Transverse colon (tissue), 4 donors: ENCODE measurements around the gene FRRS1. TPM values are rescaled to one million over a fixed set of nuclear protein-coding genes. Genes with fewer than 3 reads are reported as not detected.

Experiments used
- DNase-seq: peaks from one replicate; pipeline ENCODE4 v3.0.0-alpha.2; 2019
- H3K27ac ChIP-seq, 4 donors: fragments of 200-600 bp; sonication (generic); 2 replicates each; pipeline ENCODE4 v1.5.1; 2016 to 2018; ENCODE audit warnings: inconsistent platforms in 4 of 4
- H3K27me3 ChIP-seq: fragments of 200-600 bp; sonication (generic); 2 replicates; pipeline ENCODE4 v1.5.1; 2017; ENCODE audit warnings: inconsistent platforms
- H3K36me3 ChIP-seq, 4 donors: fragments of 200-600 bp; sonication (generic); 2 replicates each; pipeline ENCODE4 v1.5.1; 2017 to 2019; ENCODE audit warnings: inconsistent platforms in 4 of 4
- H3K4me1 ChIP-seq, 4 donors: fragments of 200-600 bp; sonication (generic); 2 replicates each; pipeline ENCODE4 v1.5.1; 2017 to 2020; ENCODE audit warnings: inconsistent platforms in 4 of 4
- H3K4me3 ChIP-seq, 4 donors: fragments of 200-600 bp; sonication (generic); 1 replicate in 1 of 4; 2 replicates in 3 of 4; pipeline versions ENCODE4 v1.5.1 to v1.6.1; 2017 to 2019; ENCODE audit warnings: inconsistent platforms in 4 of 4
- H3K9me3 ChIP-seq, 2 donors: fragments of 200-600 bp; sonication (generic); 2 replicates each; pipeline ENCODE4 v1.5.1; 2017 to 2019; ENCODE audit warnings: inconsistent platforms in 2 of 2
- EP300 ChIP-seq: sonication (generic); formaldehyde crosslinking; IDR thresholded peaks from one replicate; pipeline ENCODE4 v1.6.1; 2017; ENCODE audit warnings: antibody characterized with exemption, low read depth
- POLR2A ChIP-seq: fragments of 450-650 bp; IDR thresholded peaks from one replicate; pipeline ENCODE4 v1.6.1; 2016; ENCODE audit warnings: antibody characterized with exemption, mild to moderate bottlenecking, moderate library complexity
- POLR2AphosphoS5 ChIP-seq, 3 donors: sonication (generic); formaldehyde crosslinking; IDR thresholded peaks; one replicate each; pipeline ENCODE4 v1.6.1; 2016; ENCODE audit warnings: antibody characterized with exemption in 3 of 3
- WGBS, 2 donors: methylation state at CpG; one replicate each; pipeline ENCODE4 v1.1.5; 2018; ENCODE audit warnings: low coverage in 1 of 2; 5-methylcytosine and 5-hydroxymethylcytosine counted together
- in situ Hi-C, 4 donors: fragments of 200-750 bp; cut with MboI; loops; one replicate each; pipeline versions ENCODE4 v1.15.0 to v1.15.1; 2017; ENCODE audit warnings: low sequenced_read_pairs in 3 of 4, low pct_ligation_motif_present in 1 of 4, low pct_unique_long_range_greater_than_20kb in 1 of 4
- intact Hi-C: fragments of 100-400 bp; cut with DNase I; formaldehyde crosslinking; loops from one replicate; pipeline ENCODE4 v1.15.1; 2023; ENCODE audit warnings: low total_unique reads
- total RNA-seq, 4 donors: library from RNA; depleted of rRNA; stranded (reverse); fragments of >200 nt; gene quantifications; one replicate each; pipeline ENCODE4 v1.1.0, GENCODE V29; 2016
- TF ChIP-seq, protein P1 (sequence below), 5 experiments: fragments of 200-600 bp in 3 of 5; fragments of 450-650 bp in 2 of 5; sonication (generic) in 3 of 5; IDR thresholded peaks; 1 replicate in 2 of 5; 2 replicates in 3 of 5; pipeline ENCODE4 v1.5.1; 2016 to 2017; ENCODE audit warnings: antibody characterized with exemption in 5 of 5, inconsistent platforms in 3 of 5, mild to moderate bottlenecking in 2 of 5, moderate library complexity in 1 of 5

Gene FRRS1
- total RNA-seq, 4 donors from 2014 or later, result 3.0 to 32.4 (median 18.9) TPM

DNA sequence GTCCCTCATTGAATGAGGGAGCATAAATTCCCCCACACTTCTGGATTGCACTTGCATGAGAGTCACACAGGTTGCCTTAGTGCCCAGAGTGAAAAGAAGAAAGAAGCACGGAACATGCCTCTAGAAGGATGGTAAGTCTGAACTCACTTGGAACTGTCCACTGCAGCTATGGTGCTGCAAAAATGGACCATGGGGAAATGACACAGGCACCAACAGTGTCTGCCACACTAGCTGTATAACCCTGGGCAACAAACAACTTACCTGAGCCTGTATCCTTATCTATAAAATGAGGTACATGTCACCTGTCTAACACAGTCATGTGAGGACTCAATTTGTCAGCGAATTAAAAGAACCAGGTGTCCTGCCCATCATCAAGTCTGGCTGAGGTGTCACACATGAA, 69.8 kb downstream of the FRRS1 start:
- no peak for DNase-seq
- TF ChIP-seq EP300, result no peak
- H3K4me3 ChIP-seq, result no peak overlapping the region
- intact Hi-C loops, result no loop called here
- H3K27me3 ChIP-seq, result no peaks in the 10 kb centered on the region
- no peaks in the 10 kb centered on the region for H3K4me1 ChIP-seq
- in situ Hi-C loops, result loop anchor here in 2 of 4 donors (25.0 kb wide), 1 partner anchor 509 kb away; no protein-coding TSS in a partner anchor
- H3K9me3 ChIP-seq, result no peaks in the 10 kb centered on the region
- WGBS, 2 donors, result 60 to 92% methylated on average over 1 to 2 of the region's 2 CpGs
- H3K36me3 ChIP-seq, result no peaks in the 10 kb centered on the region
- H3K27ac ChIP-seq, result no peak overlapping the region

DNA sequence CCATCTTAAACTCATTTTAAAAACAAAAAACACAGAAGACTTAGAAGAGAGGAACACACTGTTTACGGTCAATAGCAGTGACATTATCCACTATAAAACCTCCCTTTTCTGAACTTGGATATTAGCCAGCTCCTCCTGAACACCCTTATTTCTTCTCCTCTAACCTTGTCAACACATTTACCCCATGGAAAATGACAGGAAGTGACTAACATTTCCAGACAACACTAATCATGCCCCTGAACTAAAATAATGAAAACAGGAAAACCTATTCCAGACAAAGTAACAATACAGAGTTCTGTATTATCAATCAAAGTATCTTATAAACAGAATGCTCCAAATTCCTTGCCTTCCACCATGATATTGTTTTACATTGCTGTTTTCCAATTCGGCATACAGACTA, 75.3 kb downstream of the FRRS1 start:
- 82 to 92% methylated on average over 2 of the region's 2 CpGs for WGBS, 2 donors
- Histone ChIP-seq H3K36me3 (no peaks in the 10 kb centered on the region), H3K27ac (no peak overlapping the region), H3K4me1 (no peaks in the 10 kb centered on the region), H3K4me3 (no peak overlapping the region), H3K9me3 (no peaks in the 10 kb centered on the region), H3K27me3 (no peaks in the 10 kb centered on the region)
- in situ Hi-C loops, result loop anchor here in 2 of 4 donors (25.0 kb wide), 1 partner anchor 504 kb away; no protein-coding TSS in a partner anchor
- intact Hi-C loops, result no loop called here
- DNase-seq, result no peak
- no peak for TF ChIP-seq EP300
- no peak for TF ChIP-seq POLR2AphosphoS5 (IDR thresholded peaks at IDR 0.05)
- TF ChIP-seq POLR2A, result no peak
- TF ChIP-seq, protein P1, sequence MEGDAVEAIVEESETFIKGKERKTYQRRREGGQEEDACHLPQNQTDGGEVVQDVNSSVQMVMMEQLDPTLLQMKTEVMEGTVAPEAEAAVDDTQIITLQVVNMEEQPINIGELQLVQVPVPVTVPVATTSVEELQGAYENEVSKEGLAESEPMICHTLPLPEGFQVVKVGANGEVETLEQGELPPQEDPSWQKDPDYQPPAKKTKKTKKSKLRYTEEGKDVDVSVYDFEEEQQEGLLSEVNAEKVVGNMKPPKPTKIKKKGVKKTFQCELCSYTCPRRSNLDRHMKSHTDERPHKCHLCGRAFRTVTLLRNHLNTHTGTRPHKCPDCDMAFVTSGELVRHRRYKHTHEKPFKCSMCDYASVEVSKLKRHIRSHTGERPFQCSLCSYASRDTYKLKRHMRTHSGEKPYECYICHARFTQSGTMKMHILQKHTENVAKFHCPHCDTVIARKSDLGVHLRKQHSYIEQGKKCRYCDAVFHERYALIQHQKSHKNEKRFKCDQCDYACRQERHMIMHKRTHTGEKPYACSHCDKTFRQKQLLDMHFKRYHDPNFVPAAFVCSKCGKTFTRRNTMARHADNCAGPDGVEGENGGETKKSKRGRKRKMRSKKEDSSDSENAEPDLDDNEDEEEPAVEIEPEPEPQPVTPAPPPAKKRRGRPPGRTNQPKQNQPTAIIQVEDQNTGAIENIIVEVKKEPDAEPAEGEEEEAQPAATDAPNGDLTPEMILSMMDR (IDR thresholded peaks at IDR 0.05), result no peak

- in situ Hi-C loops, result loop anchor here in 2 of 4 donors (25.0 kb wide), 1 partner anchor 498 kb away; no protein-coding TSS in a partner anchor
- no peaks in the 10 kb centered on the region for H3K4me1 ChIP-seq
- intact Hi-C loops, result no loop called here
- no peaks in the 10 kb centered on the region for H3K27me3 ChIP-seq
- no peak overlapping the region for H3K4me3 ChIP-seq
- H3K27ac ChIP-seq, result no peak overlapping the region
- peak; percentile 68 for DNase-seq
- H3K36me3 ChIP-seq, result no peaks in the 10 kb centered on the region
- 13% methylated on average over 1 to 6 of the region's 6 CpGs for WGBS, 2 donors
- H3K9me3 ChIP-seq, result no peaks in the 10 kb centered on the region
- TF ChIP-seq, protein P1 (IDR thresholded peaks at IDR 0.05), result peak; percentile 39 to 48 (median 46)
- TF ChIP-seq POLR2A, result no peak
These were observed 80.8 kb downstream of the FRRS1 start for GRCh38 chr1:99685516-99686180.

DNA sequence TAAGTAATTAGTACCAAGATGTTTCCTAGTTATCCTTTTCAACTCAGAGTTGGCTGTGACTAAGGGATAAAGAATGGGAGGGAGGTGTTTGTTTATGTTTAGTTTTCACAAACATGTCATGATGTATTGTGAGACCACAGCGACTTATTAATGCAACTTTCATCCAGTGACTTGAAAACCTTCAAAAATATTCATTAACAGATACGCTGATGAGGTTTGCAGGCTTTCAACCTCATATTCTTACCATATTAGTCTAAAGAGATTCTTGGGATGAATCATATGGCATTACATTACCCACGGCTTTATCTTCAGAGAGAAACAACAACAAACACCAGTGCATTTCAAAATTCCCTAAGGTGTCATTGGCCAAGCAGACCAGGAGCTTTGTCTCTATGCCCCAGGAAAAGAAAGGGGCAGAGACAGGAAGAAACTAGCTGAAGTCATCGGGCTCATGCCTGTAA, 84.1 kb downstream of the FRRS1 start:
- Histone ChIP-seq H3K4me3 (no peak overlapping the region), H3K9me3 (no peaks in the 10 kb centered on the region), H3K27ac (no peak overlapping the region), H3K36me3 (no peaks in the 10 kb centered on the region), H3K4me1 (no peaks in the 10 kb centered on the region), H3K27me3 (no peaks in the 10 kb centered on the region)
- no peak for TF ChIP-seq POLR2A
- no peak for TF ChIP-seq EP300
- TF ChIP-seq POLR2AphosphoS5 (IDR thresholded peaks at IDR 0.05), result no peak
- TF ChIP-seq, protein P1 (IDR thresholded peaks at IDR 0.05), result no peak
- DNase-seq, result no peak
- WGBS, 2 donors, result 65 to 70% methylated on average over 4 of the region's 4 CpGs
- intact Hi-C loops, result no loop called here
- in situ Hi-C loops, result loop anchor here in 2 of 4 donors (25.0 kb wide), 1 partner anchor 495 kb away; no protein-coding TSS in a partner anchor
